Thoracic aorta (tissue), 2 donors: Measurements from ENCODE around the gene ATG9B. TPM values are rescaled to one million over a fixed set of nuclear protein-coding genes. Genes with fewer than 3 reads are reported as not detected.
A peak's percentile ranks its signal among the peaks of the same experiment; 100 is the strongest.

Source experiments
- ATAC-seq: fragments of 150-250 bp; one replicate; pipeline ENCODE4 v1.8.0; 2017; ENCODE audit warnings: low read depth; ENCODE audit not compliant: insufficient number of reproducible peaks, low FRiP score
- DNase-seq: peaks from one replicate; pipeline ENCODE4 v3.0.0-alpha.2; 2020; ENCODE audit warnings: low spot score
- H3K27ac ChIP-seq, 2 donors: fragments of 200-600 bp; sonication (generic); 1 replicate in 1 of 2; 2 replicates in 1 of 2; pipeline ENCODE4 v1.5.1; 2016; ENCODE audit warnings: mild to moderate bottlenecking in 2 of 2, moderate library complexity in 2 of 2
- H3K27me3 ChIP-seq: fragments of 200-600 bp; sonication (generic); replicated peaks from 2 replicates; pipeline ENCODE4 v1.6.0; 2016; ENCODE audit warnings: mild to moderate bottlenecking; ENCODE audit not compliant: insufficient read depth
- H3K36me3 ChIP-seq: fragments of 200-600 bp; sonication (generic); one replicate; pipeline ENCODE4 v1.5.1; 2016
- H3K4me1 ChIP-seq, 2 donors: fragments of 200-600 bp; sonication (generic); 1 replicate in 1 of 2; 2 replicates in 1 of 2; pipeline versions ENCODE4 v1.5.1 to v1.6.0; 2016; ENCODE audit warnings: low read depth in 2 of 2, mild to moderate bottlenecking in 1 of 2; ENCODE audit not compliant: control insufficient read depth in 1 of 2
- H3K4me3 ChIP-seq: fragments of 200-600 bp; sonication (generic); 2 replicates; pipeline ENCODE4 v1.5.1; 2016; ENCODE audit warnings: mild to moderate bottlenecking
- H3K9me3 ChIP-seq: fragments of 200-600 bp; sonication (generic); 2 replicates; pipeline ENCODE4 v1.5.1; 2016
- CTCF ChIP-seq: fragments of 200-600 bp; sonication (generic); IDR thresholded peaks from one replicate; pipeline ENCODE4 v1.5.1; 2019; ENCODE audit warnings: antibody characterized with exemption
- total RNA-seq, 2 donors: library from RNA; depleted of rRNA; stranded (reverse); fragments of >200 nt; gene quantifications; one replicate each; pipeline versions ENCODE4 v1.1.0 to v1.2.3, GENCODE V29; 2016

The ATG9B gene
- total RNA-seq, 2 donors from 2014 or later = 1.2 TPM; not detected in 1

GRCh38 chr7:150988230-150989226 is 35.8 kb downstream of the ATG9B start:
- H3K4me1 ChIP-seq = no peaks in the 10 kb centered on the region
- H3K9me3 ChIP-seq = peaks cover 4% of the 10 kb centered on the region
- peak; percentile 51 for TF ChIP-seq CTCF
- H3K36me3 ChIP-seq = no peaks in the 10 kb centered on the region
- no peak overlapping the region for H3K27ac ChIP-seq
- ATAC-seq (no peak), DNase-seq (no peak)
- H3K4me3 ChIP-seq = no peak overlapping the region
- no peaks in the 10 kb centered on the region for H3K27me3 ChIP-seq

- H3K27ac ChIP-seq = no peak overlapping the region
- TF ChIP-seq CTCF = no peak
- DNase-seq (no peak), ATAC-seq (no peak)
- H3K4me3 ChIP-seq = no peak overlapping the region
- no peaks in the 10 kb centered on the region for H3K27me3 ChIP-seq
- H3K4me1 ChIP-seq = no peaks in the 10 kb centered on the region
- H3K9me3 ChIP-seq = peaks cover 4% of the 10 kb centered on the region
- H3K36me3 ChIP-seq = no peaks in the 10 kb centered on the region
These were observed 37.7 kb downstream of the ATG9B start for GRCh38 chr7:150986556-150986955.

- Histone ChIP-seq H3K36me3 (no peaks in the 10 kb centered on the region), H3K4me3 (no peak overlapping the region), H3K4me1 (no peaks in the 10 kb centered on the region), H3K27me3 (no peaks in the 10 kb centered on the region), H3K27ac (no peak overlapping the region), H3K9me3 (peaks cover 4% of the 10 kb centered on the region)
- DNase-seq (no peak), ATAC-seq (no peak)
- TF ChIP-seq CTCF = peak; percentile 24
These were observed 38.2 kb downstream of the ATG9B start for GRCh38 chr7:150986099-150986512.

- no peak for DNase-seq
- no peak overlapping the region for H3K27ac ChIP-seq
These were observed 40.4 kb downstream of the ATG9B start for GRCh38 chr7:150983893-150984368.

More at GRCh38 chr7:150983893-150984368, 40.4 kb downstream of the ATG9B start:
- TF ChIP-seq CTCF = no peak
- H3K27me3 ChIP-seq = no peaks in the 10 kb centered on the region
- no peaks in the 10 kb centered on the region for H3K9me3 ChIP-seq
- no peaks in the 10 kb centered on the region for H3K36me3 ChIP-seq
- H3K4me1 ChIP-seq = peaks cover 2% of the 10 kb centered on the region in 2 donors
- ATAC-seq = no peak
- H3K4me3 ChIP-seq = no peak overlapping the region
